Measurements from ENCODE around the gene ATXN7. TPM values are rescaled to one million over a fixed set of nuclear protein-coding genes. Genes with fewer than 3 reads are reported as not detected.
A peak's percentile ranks its signal among the peaks of the same experiment; 100 is the strongest.

ATXN7 gene
- total RNA-seq, 4 donors from 2014 or later: 6.1 to 28.2 (median 20.2) TPM

- H3K4me3 ChIP-seq: peak overlapping the region in 2 of 4 donors; percentile 96 to 97
- H3K9me3 ChIP-seq: no peaks in the 10 kb centered on the region
- 27 to 33% methylated on average over 1 of the region's 1 CpG for WGBS, 2 donors
- intact Hi-C loops (cut with DNase I): loop anchor here (10.0 kb wide), 1 partner anchor 84 kb away; no protein-coding TSS in a partner anchor
- H3K4me1 ChIP-seq: peaks cover 13 to 42% (median 21%) of the 10 kb centered on the region in 3 donors
- peak overlapping the region; percentile 91 to 100 (median 100) for H3K27ac ChIP-seq
- peaks cover 0 to 11% (median 0%) of the 10 kb centered on the region in 3 donors for H3K36me3 ChIP-seq
- no peaks in the 10 kb centered on the region for H3K27me3 ChIP-seq
- TF ChIP-seq POLR2A (IDR thresholded peaks at IDR 0.05) (no peak), CTCF (IDR thresholded peaks at IDR 0.05) (no peak)
- DNase-seq: no peak
Measured at GRCh38 chr3:63910891-63911290, 47.2 kb downstream of the ATXN7 start.

GRCh38 chr3:63911509-63911872, 47.8 kb downstream of the ATXN7 start:
- peak overlapping the region; percentile 72 to 97 (median 94) for H3K4me3 ChIP-seq
- H3K27me3 ChIP-seq: no peaks in the 10 kb centered on the region
- no peaks in the 10 kb centered on the region for H3K9me3 ChIP-seq
- WGBS, 2 donors: 1 to 2% methylated on average over 11 to 12 of the region's 18 CpGs
- TF ChIP-seq CTCF (IDR thresholded peaks at IDR 0.05) (no peak), POLR2A (IDR thresholded peaks at IDR 0.05) (no peak)
- peak overlapping the region; percentile 91 to 100 (median 100) for H3K27ac ChIP-seq
- intact Hi-C loops (cut with DNase I): loop anchor here (10.0 kb wide), 1 partner anchor 83 kb away; no protein-coding TSS in a partner anchor
- peaks cover 0 to 17% (median 0%) of the 10 kb centered on the region in 3 donors for H3K36me3 ChIP-seq
- DNase-seq: no peak
- H3K4me1 ChIP-seq: peaks cover 13 to 42% (median 21%) of the 10 kb centered on the region in 3 donors

- H3K27me3 ChIP-seq: no peaks in the 10 kb centered on the region
- no peaks in the 10 kb centered on the region for H3K9me3 ChIP-seq
- peaks cover 13 to 42% (median 21%) of the 10 kb centered on the region in 3 donors for H3K4me1 ChIP-seq
- intact Hi-C loops (cut with DNase I): loop anchor here (10.0 kb wide), 1 partner anchor 83 kb away; no protein-coding TSS in a partner anchor
- 3% methylated on average over 14 of the region's 115 CpGs; no CpG with 5 or more reads in 1 of the 2 donors for WGBS, 2 donors
- peaks cover 0 to 23% (median 5%) of the 10 kb centered on the region in 3 donors for H3K36me3 ChIP-seq
- H3K27ac ChIP-seq: peak within 1 kb of the TSS; percentile 91 to 100 (median 100)
- peak within 1 kb of the TSS; percentile 72 to 97 (median 94) for H3K4me3 ChIP-seq
- peak in 4 of 6 experiments; percentile 5 to 23 (median 17) for TF ChIP-seq CTCF (IDR thresholded peaks at IDR 0.05)
- TF ChIP-seq POLR2A (IDR thresholded peaks at IDR 0.05): peak in 3 of 4 donors; percentile 35 to 71 (median 70)
- peak; percentile 61 for DNase-seq
Measured at GRCh38 chr3:63911873-63912767, 48.5 kb downstream of the ATXN7 start, which contains the start of gene SCAANT1. Gene SCAANT1 (minus strand): TSS chr3:63912383.

- TF ChIP-seq CTCF (IDR thresholded peaks at IDR 0.05) (no peak), POLR2A (IDR thresholded peaks at IDR 0.05) (no peak)
- Histone ChIP-seq H3K4me3 (peak overlapping the region; percentile 72 to 97 (median 94)), H3K4me1 (peaks cover 13 to 46% (median 21%) of the 10 kb centered on the region in 3 donors), H3K36me3 (peaks cover 0 to 32% (median 5%) of the 10 kb centered on the region in 3 donors), H3K27me3 (no peaks in the 10 kb centered on the region), H3K27ac (peak overlapping the region; percentile 91 to 100 (median 100)), H3K9me3 (no peaks in the 10 kb centered on the region)
- intact Hi-C loops (cut with DNase I): loop anchor here (10.0 kb wide), 1 partner anchor 82 kb away; no protein-coding TSS in a partner anchor
- DNase-seq: no peak
- WGBS, 2 donors: 11 to 18% methylated on average over 10 to 23 of the region's 46 CpGs
Measured at GRCh38 chr3:63912768-63913588, 49.3 kb downstream of the ATXN7 start.

All from esophagus squamous epithelium (tissue), 5 donors.